HCT116 (cell line): ENCODE data around the gene CWC27.

Source experiments
- ELF1 ChIP-seq: IDR thresholded peaks from 2 replicates; pipeline ENCODE4 v1.6.1; 2012; ENCODE audit warnings: low read depth, borderline replicate concordance
- POLR2A ChIP-seq: IDR thresholded peaks from 2 replicates; pipeline ENCODE4 v1.7.0; 2011; ENCODE audit warnings: borderline replicate concordance; ENCODE audit not compliant: insufficient read depth, insufficient read length; ENCODE audit errors: extremely low read depth

GRCh38 chr5:65065001-65065511, 296.3 kb downstream of the CWC27 start:
- no peak for TF ChIP-seq POLR2A
- TF ChIP-seq ELF1, result no peak
